H1 (cell line): ENCODE data around the gene UHRF1. TPM values are rescaled to one million over a fixed set of nuclear protein-coding genes. Genes with fewer than 3 reads are reported as not detected.

ENCODE experiments used
- CTCF ChIA-PET: fragments of 300-600 bp; sonication (Branson Sonifier 250); formaldehyde crosslinking; loops from one replicate; lab custom pipeline; 2021; ENCODE audit not compliant: partially characterized antibody; lab: Charles Lee
- POLR2A ChIA-PET: fragments of 300-600 bp; sonication (Branson Sonifier 250); formaldehyde crosslinking; loops from one replicate; lab custom pipeline; 2021; ENCODE audit warnings: inconsistent platforms; ENCODE audit not compliant: partially characterized antibody; lab: Charles Lee
- DNase-seq, 2 experiments: peaks; one replicate each; pipeline versions ENCODE4 v3.0.0 to v3.0.0-alpha.2; 2010 to 2022; ENCODE audit warnings: low spot score in 2 of 2, low read depth in 1 of 2, mixed read lengths in 1 of 2
- FAIRE-seq: peaks from 2 replicates; lab custom pipeline; 2011; peaks lifted over from hg19 to GRCh38; lab: Jason Lieb, UNC
- H2AFZ ChIP-seq: 2 replicates; pipeline ENCODE4 v1.8.1; 2012; ENCODE audit warnings: low read length, inconsistent platforms
- H2AK5ac ChIP-seq: 2 replicates; pipeline ENCODE4 v1.6.1; 2013; ENCODE audit warnings: low read depth, low read length
- H2BK120ac ChIP-seq: replicated peaks from 2 replicates; pipeline ENCODE3; 2013; ENCODE audit warnings: low read depth, low read length, inconsistent platforms
- H2BK12ac ChIP-seq: 2 replicates; pipeline ENCODE4 v1.6.1; 2013; ENCODE audit warnings: low read depth, low read length
- H2BK15ac ChIP-seq: 2 replicates; pipeline ENCODE4 v1.6.1; 2013; ENCODE audit warnings: low read length
- H2BK20ac ChIP-seq: 2 replicates; pipeline ENCODE4 v1.6.1; 2013; ENCODE audit warnings: low read length
- H2BK5ac ChIP-seq: 2 replicates; pipeline ENCODE4 v1.6.1; 2013; ENCODE audit warnings: low read depth, low read length
- H3K14ac ChIP-seq: 2 replicates; pipeline ENCODE4 v1.6.1; 2013; ENCODE audit warnings: inconsistent platforms; ENCODE audit not compliant: insufficient read length
- H3K18ac ChIP-seq: 2 replicates; pipeline ENCODE4 v1.6.1; 2013; ENCODE audit warnings: low read length; ENCODE audit errors: extremely low read depth
- H3K23ac ChIP-seq: 2 replicates; pipeline ENCODE4 v1.6.1; 2013; ENCODE audit warnings: inconsistent platforms; ENCODE audit not compliant: insufficient read length
- H3K23me2 ChIP-seq: 2 replicates; pipeline ENCODE4 v1.6.1; 2013; ENCODE audit warnings: low read depth, low read length
- H3K27ac ChIP-seq: 2 replicates; pipeline ENCODE4 v1.6.1; 2011; ENCODE audit warnings: low read depth, low read length, inconsistent platforms
- H3K27me3 ChIP-seq, 4 experiments: replicated peaks in 1 of 4; 1 replicate in 1 of 4; 2 replicates in 3 of 4; pipeline versions ENCODE4 v1.6.1 to v1.8.1; 2011 to 2013; ENCODE audit warnings: low read length in 3 of 4, mild to moderate bottlenecking in 3 of 4, inconsistent platforms in 2 of 4, mixed read lengths in 2 of 4, moderate library complexity in 1 of 4; ENCODE audit not compliant: control insufficient read depth in 3 of 4, insufficient read depth in 3 of 4; ENCODE audit errors: extremely low read depth in 1 of 4
- H3K36me3 ChIP-seq, 4 experiments: 2 replicates each; pipeline versions ENCODE4 v1.6.1 to v1.8.1; 2011 to 2013; ENCODE audit warnings: mild to moderate bottlenecking in 4 of 4, low read length in 3 of 4, moderate library complexity in 2 of 4, control low read depth in 1 of 4, inconsistent platforms in 1 of 4; ENCODE audit not compliant: insufficient read depth in 4 of 4, control insufficient read depth in 2 of 4
- H3K4ac ChIP-seq: replicated peaks from 2 replicates; pipeline ENCODE3; 2013; ENCODE audit warnings: low read length, low read depth, mixed read lengths, inconsistent platforms; ENCODE audit not compliant: insufficient read length
- H3K4me1 ChIP-seq, 4 experiments: replicated peaks in 1 of 4; 1 replicate in 1 of 4; 2 replicates in 3 of 4; pipeline versions ENCODE4 v1.6.1 to v1.8.1; 2011 to 2013; ENCODE audit warnings: low read length in 3 of 4, inconsistent platforms in 2 of 4, mixed read lengths in 1 of 4; ENCODE audit not compliant: insufficient read depth in 4 of 4, control insufficient read depth in 3 of 4
- H3K4me2 ChIP-seq, 2 experiments: 2 replicates each; pipeline versions ENCODE4 v1.6.1 to v1.8.1; 2011 to 2013; ENCODE audit warnings: low read depth in 2 of 2, low read length in 2 of 2, control low read depth in 1 of 2, inconsistent platforms in 1 of 2, mild to moderate bottlenecking in 1 of 2; ENCODE audit not compliant: insufficient read depth in 1 of 2
- H3K4me3 ChIP-seq, 4 experiments: fragments of 200-600, 300-600 bp in 1 of 4; sonication (generic), shearing (Covaris generic), sonication (Bioruptor Twin) in 1 of 4; 2 replicates each; pipeline versions ENCODE4 v1.5.1 to v1.8.1; 2011 to 2016; ENCODE audit warnings: low read length in 4 of 4, low read depth in 3 of 4, control low read depth in 2 of 4, inconsistent platforms in 2 of 4, mild to moderate bottlenecking in 2 of 4, mixed read lengths in 1 of 4, moderate library complexity in 1 of 4; ENCODE audit not compliant: insufficient read depth in 2 of 4; ENCODE audit errors: extremely low read depth in 1 of 4
- H3K56ac ChIP-seq: replicated peaks from 2 replicates; pipeline ENCODE3; 2013; ENCODE audit warnings: low read depth, mild to moderate bottlenecking, mixed read lengths, low read length, inconsistent platforms; ENCODE audit not compliant: insufficient read length
- H3K79me1 ChIP-seq: 2 replicates; pipeline ENCODE4 v1.6.1; 2013; ENCODE audit warnings: low read depth, low read length, control low read depth
- H3K79me2 ChIP-seq, 2 experiments: 2 replicates each; pipeline versions ENCODE4 v1.6.1 to v1.8.1; 2012 to 2013; ENCODE audit warnings: low read length in 2 of 2, mild to moderate bottlenecking in 2 of 2, inconsistent platforms in 1 of 2; ENCODE audit not compliant: insufficient read depth in 2 of 2, control insufficient read depth in 1 of 2
- H3K9ac ChIP-seq, 4 experiments: replicated peaks in 1 of 4; 1 replicate in 1 of 4; 2 replicates in 3 of 4; pipeline versions ENCODE4 v1.6.1 to v1.8.1; 2011 to 2013; ENCODE audit warnings: low read depth in 3 of 4, low read length in 3 of 4, control low read depth in 2 of 4, mild to moderate bottlenecking in 2 of 4, moderate library complexity in 2 of 4, inconsistent platforms in 1 of 4; ENCODE audit errors: extremely low read depth in 1 of 4
- H3K9me3 ChIP-seq, 2 experiments: 2 replicates each; pipeline versions ENCODE4 v1.6.1 to v1.8.1; 2012 to 2013; ENCODE audit warnings: mild to moderate bottlenecking in 2 of 2, moderate library complexity in 2 of 2, control low read depth in 1 of 2, inconsistent platforms in 1 of 2, low read depth in 1 of 2, low read length in 1 of 2, mixed read lengths in 1 of 2; ENCODE audit not compliant: insufficient read depth in 2 of 2
- H4K20me1 ChIP-seq, 2 experiments: replicated peaks in 1 of 2; 2 replicates each; pipeline versions ENCODE3 to v1.8.1; 2011 to 2013; ENCODE audit warnings: inconsistent platforms in 2 of 2, low read length in 2 of 2, mild to moderate bottlenecking in 1 of 2; ENCODE audit not compliant: insufficient read depth in 2 of 2, control insufficient read depth in 1 of 2
- H4K5ac ChIP-seq: 2 replicates; pipeline ENCODE4 v1.6.1; 2013; ENCODE audit warnings: low read length, low read depth, mixed read lengths, inconsistent platforms; ENCODE audit not compliant: insufficient read length
- H4K8ac ChIP-seq: 2 replicates; pipeline ENCODE4 v1.8.0; 2013; ENCODE audit warnings: mild to moderate bottlenecking, moderate library complexity, low read length, inconsistent platforms; ENCODE audit not compliant: insufficient read depth; ENCODE audit errors: extremely low read depth
- H4K91ac ChIP-seq: replicated peaks from 2 replicates; pipeline ENCODE3; 2013; ENCODE audit warnings: low read length, mixed read lengths, inconsistent platforms; ENCODE audit not compliant: insufficient read length
- BCL11A ChIP-seq, 2 experiments: IDR thresholded peaks; one replicate each; pipeline ENCODE4 v1.6.1; 2011; ENCODE audit warnings: low read depth in 2 of 2, low read length in 2 of 2, mild to moderate bottlenecking in 2 of 2
- BRCA1 ChIP-seq: IDR thresholded peaks from 2 replicates; pipeline ENCODE4 v1.6.1; 2012; ENCODE audit warnings: low read depth, low read length, improper control_type of control experiment
- CEBPB ChIP-seq: IDR thresholded peaks from 2 replicates; pipeline ENCODE4 v1.6.1; 2012; ENCODE audit warnings: low read depth, low read length
- GABPA ChIP-seq: IDR thresholded peaks from 2 replicates; pipeline ENCODE4 v1.6.1; 2011; ENCODE audit warnings: mild to moderate bottlenecking, low read length, moderate library complexity, borderline replicate concordance; ENCODE audit not compliant: insufficient read depth
- HDAC6 ChIP-seq: IDR thresholded peaks from one replicate; pipeline ENCODE4 v1.7.1; 2012; ENCODE audit warnings: low read depth, mild to moderate bottlenecking, inconsistent platforms, low read length, moderate library complexity
- MAFK ChIP-seq: IDR thresholded peaks from 2 replicates; pipeline ENCODE4 v1.6.1; 2012; ENCODE audit warnings: low read depth, mild to moderate bottlenecking, improper control_type of control experiment, low read length
- POU5F1 ChIP-seq: IDR thresholded peaks from 2 replicates; pipeline ENCODE4 v1.6.1; 2011; ENCODE audit warnings: low read depth, mild to moderate bottlenecking, low read length, moderate library complexity
- SIX5 ChIP-seq: IDR thresholded peaks from 2 replicates; pipeline ENCODE4 v1.6.1; 2011; ENCODE audit warnings: mild to moderate bottlenecking, low read depth, low read length
- SP1 ChIP-seq: IDR thresholded peaks from 2 replicates; pipeline ENCODE4 v1.6.1; 2011; ENCODE audit warnings: low read depth, low read length
- SP2 ChIP-seq: IDR thresholded peaks from 2 replicates; pipeline ENCODE4 v1.6.1; 2012; ENCODE audit warnings: mild to moderate bottlenecking, low read length, inconsistent platforms
- TEAD4 ChIP-seq: IDR thresholded peaks from 2 replicates; pipeline ENCODE4 v1.6.1; 2012; ENCODE audit warnings: low read depth, low read length, inconsistent platforms, mixed read lengths
- WGBS, 2 experiments: shearing (Covaris generic) in 1 of 2; methylation state at CpG; one replicate each; pipeline versions ENCODE4 v1.1.6 to v1.1.7; 2013 to 2015; ENCODE audit warnings: low lambda C conversion rate in 2 of 2, mixed read lengths in 2 of 2, inconsistent platforms in 1 of 2, low coverage in 1 of 2, missing lambda C conversion rate in 1 of 2; ENCODE audit not compliant: insufficient replicate concordance in 2 of 2, insufficient coverage in 1 of 2, insufficient read length in 1 of 2; ENCODE audit errors: extremely low coverage in 1 of 2, missing lambda C conversion rate in 1 of 2; 5-methylcytosine and 5-hydroxymethylcytosine counted together
- polyA plus RNA-seq, 7 experiments: library from polyadenylated mRNA; depleted of rRNA in 3 of 7; stranded (reverse) in 5 of 7; unstranded in 2 of 7; fragments of >200 nt in 5 of 7; fragments of 200-250 nt in 2 of 7; gene quantifications; 1 replicate in 5 of 7; 2 replicates in 1 of 7; 4 replicates in 1 of 7; pipeline versions ENCODE4 v1.2.1 to v1.2.3, GENCODE V29; 2011 to 2013; ENCODE audit warnings: missing spikeins in 2 of 7, mixed read lengths in 2 of 7
- total RNA-seq: library from RNA; stranded (reverse); fragmentation: NEBNext Ultra II Directional; extraction: Animal tissue kit (Norgen Biotek cat#: 25700); gene quantifications from 2 replicates; pipeline ENCODE4 v1.2.1, GENCODE V29; 2021
- TF ChIP-seq, protein P1 (sequence below): IDR thresholded peaks from 2 replicates; pipeline ENCODE4 v1.6.1; 2012; ENCODE audit warnings: inconsistent platforms

UHRF1 gene
- total and polyA plus RNA-seq, 2 of the 8 experiments (the other 6 are each of a cell fraction or from before 2014, with no cell fraction given), result 14.7 to 65.8 TPM

DNA sequence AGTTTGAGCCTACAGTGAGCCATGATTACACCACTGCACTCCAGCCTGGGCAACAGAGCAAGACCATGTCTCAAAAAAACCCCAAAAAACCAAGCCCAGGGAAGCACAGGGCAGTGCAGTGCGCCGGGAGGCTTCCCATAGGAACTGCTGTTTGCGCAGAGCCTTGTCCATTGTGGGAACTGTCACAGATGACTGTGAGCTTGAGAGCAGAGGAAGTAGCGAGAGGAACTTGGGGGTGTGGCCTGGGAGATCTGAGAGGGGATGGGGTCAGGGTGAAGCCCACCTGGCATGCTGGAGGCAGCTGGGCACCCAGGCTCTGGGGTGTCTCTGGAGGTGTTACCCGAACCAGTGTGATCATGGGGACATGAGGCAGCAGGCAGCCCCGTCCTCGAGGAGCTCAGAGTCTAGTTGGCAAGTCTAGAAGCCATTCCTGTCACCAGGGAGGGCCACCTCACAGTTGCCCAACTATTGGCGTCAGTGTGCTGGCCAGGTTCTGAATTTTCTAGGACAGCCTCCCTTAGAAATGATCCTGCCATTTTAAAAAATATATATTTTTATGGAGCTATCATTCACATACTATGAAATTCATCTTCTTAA lies 70.0 kb downstream of the UHRF1 start:
- Histone ChIP-seq H2AFZ (no peak overlapping the region), H4K20me1 (peaks cover 16 to 25% of the 10 kb centered on the region in 2 experiments), H4K91ac (no peak overlapping the region), H3K23me2 (no peaks in the 10 kb centered on the region), H2BK20ac (no peak overlapping the region), H3K56ac (no peak overlapping the region), H2BK15ac (no peak overlapping the region), H3K4me2 (no peak overlapping the region), H3K4ac (no peak overlapping the region), H4K8ac (no peak overlapping the region), H3K4me3 (no peak overlapping the region), H3K27me3 (no peaks in the 10 kb centered on the region), H3K79me1 (peaks cover 28% of the 10 kb centered on the region), H2AK5ac (0 out of 2 replicates have a peak overlapping the region, but pooled peaks have one; percentile 53), H3K9ac (no peak overlapping the region), H3K36me3 (peaks cover 0 to 4% (median 0%) of the 10 kb centered on the region in 4 experiments; a peak in 2 of 8 replicates), H2BK120ac (no peak overlapping the region), H3K9me3 (no peaks in the 10 kb centered on the region), H4K5ac (no peak overlapping the region), H3K23ac (no peak overlapping the region), H3K79me2 (peaks cover 0 to 75% of the 10 kb centered on the region in 2 experiments; a peak in 2 of 4 replicates), H3K4me1 (peaks cover 0 to 10% (median 4%) of the 10 kb centered on the region in 4 experiments; a peak in 4 of 7 replicates), H3K14ac (no peak overlapping the region), H3K18ac (no peak overlapping the region), H2BK5ac (no peak overlapping the region), H2BK12ac (no peak overlapping the region), H3K27ac (no peak overlapping the region)
- FAIRE-seq (no peak), DNase-seq (no peak)
- ChIA-PET CTCF (interaction anchor here (0.9 to 2.6 kb wide), 12 partner anchors 8 to 170 kb away, joined by 3 to 11 read pairs (median 4); no protein-coding TSS in a partner anchor), POLR2A (interaction anchor here (1.3 to 2.3 kb wide), 2 partner anchors 11 to 115 kb away, joined by 3 to 11 read pairs; partner anchors contain the start of gene KDM4B)
- TF ChIP-seq SP2 (no peak), HDAC6 (no peak), SP1 (no peak), CEBPB (no peak), TEAD4 (no peak), BRCA1 (no peak), MAFK (no peak), SIX5 (no peak), GABPA (no peak), BCL11A (IDR thresholded peaks at IDR 0.05; ENCODE audit: low read depth in 2 of 2, low read length in 2 of 2) (no peak), POU5F1 (no peak)
- TF ChIP-seq, protein P1, sequence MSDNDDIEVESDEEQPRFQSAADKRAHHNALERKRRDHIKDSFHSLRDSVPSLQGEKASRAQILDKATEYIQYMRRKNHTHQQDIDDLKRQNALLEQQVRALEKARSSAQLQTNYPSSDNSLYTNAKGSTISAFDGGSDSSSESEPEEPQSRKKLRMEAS, result no peak
- WGBS, 2 experiments, result 92% methylated on average over 8 of the region's 8 CpGs; no CpG with 5 or more reads in 1 of the 2 experiments
